ENCODE data around the gene CLCN7.
A peak's percentile ranks its signal among the peaks of the same experiment; 100 is the strongest.

Gene CLCN7

GRCh38 chr16:1494711-1495110, 19.9 kb upstream of the CLCN7 start:
- Histone ChIP-seq H3K4me3 (ENCODE audit: insufficient read depth, low read depth, low read length) (no peak overlapping the region), H3K4me1 (ENCODE audit: control insufficient read depth, insufficient read depth, low read length) (peaks cover 9% of the 10 kb centered on the region), H3K27ac (ENCODE audit: insufficient read depth, low read depth, low read length, poor library complexity, severe bottlenecking) (no peak overlapping the region), H3K36me3 (ENCODE audit: control insufficient read depth, insufficient read depth, low read length) (peaks cover 23% of the 10 kb centered on the region), H3K9me3 (ENCODE audit: control insufficient read depth, low read length) (no peaks in the 10 kb centered on the region), H3K27me3 (ENCODE audit: control insufficient read depth, insufficient read depth, low read length, poor library complexity, severe bottlenecking) (no peaks in the 10 kb centered on the region)
- 94 to 95% methylated on average over 13 of the region's 13 CpGs for WGBS, 2 experiments

GRCh38 chr16:1494129-1494640, 19.4 kb upstream of the CLCN7 start:
- Histone ChIP-seq H3K4me1 (ENCODE audit: control insufficient read depth, insufficient read depth, low read length) (peaks cover 9% of the 10 kb centered on the region), H3K9me3 (ENCODE audit: control insufficient read depth, low read length) (no peaks in the 10 kb centered on the region), H3K4me3 (ENCODE audit: insufficient read depth, low read depth, low read length) (peak overlapping the region; percentile 85), H3K27me3 (ENCODE audit: control insufficient read depth, insufficient read depth, low read length, poor library complexity, severe bottlenecking) (no peaks in the 10 kb centered on the region), H3K36me3 (ENCODE audit: control insufficient read depth, insufficient read depth, low read length) (peaks cover 23% of the 10 kb centered on the region), H3K27ac (ENCODE audit: insufficient read depth, low read depth, low read length, poor library complexity, severe bottlenecking) (no peak overlapping the region)
- WGBS, 2 experiments, result 60 to 61% methylated on average over 25 of the region's 25 CpGs

- H3K27ac ChIP-seq (ENCODE audit: insufficient read depth, low read depth, low read length, poor library complexity, severe bottlenecking), result no peak overlapping the region
Observed at GRCh38 chr16:1493746-1494094, 18.9 kb upstream of the CLCN7 start.

DNA sequence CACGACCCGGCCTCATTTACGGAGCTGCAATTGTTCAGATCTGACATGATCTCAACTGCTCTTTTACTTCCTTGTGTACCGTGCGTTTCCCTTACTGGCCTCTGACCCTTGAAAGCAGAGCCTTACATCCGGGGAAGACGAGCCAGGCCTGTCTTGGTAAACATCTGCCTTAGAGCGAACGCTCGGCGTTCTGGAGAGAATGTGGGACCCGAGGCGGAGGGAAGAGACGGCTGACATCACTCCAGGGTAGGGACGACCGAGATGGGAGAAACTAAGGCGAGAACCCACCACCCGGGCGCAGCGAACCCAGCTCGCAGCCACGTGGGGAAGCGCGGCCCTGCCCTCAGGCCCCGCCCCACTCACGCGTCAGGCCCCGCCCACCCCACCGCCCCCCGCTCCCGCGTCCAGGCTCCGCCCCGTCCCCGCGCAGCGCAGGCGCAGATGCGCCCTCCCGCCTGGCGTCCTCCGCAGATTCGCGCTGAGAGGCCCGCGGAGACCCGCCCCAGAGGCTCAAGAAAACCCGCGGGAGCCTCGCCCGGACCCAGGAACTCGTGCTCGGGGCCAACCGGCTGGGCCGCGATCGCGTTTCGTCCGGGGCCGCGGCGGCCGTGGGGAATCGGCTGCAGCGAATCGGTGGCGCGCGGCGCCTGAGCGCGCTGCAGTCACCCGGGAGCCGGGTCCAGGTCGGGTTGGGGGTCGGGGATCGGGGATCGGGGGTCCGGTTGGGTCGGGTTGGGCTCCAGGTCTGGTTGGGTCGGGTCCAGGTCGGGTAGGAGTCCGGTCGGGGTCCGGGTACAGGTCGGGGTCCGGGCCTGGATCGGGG, 18.3 kb upstream of the CLCN7 start, which contains the start of gene TELO2:
TELO2 (plus strand) TSS at position 438 of the 823 bp plus-strand sequence. CDS start 922 bp downstream, outside the sequence.
- 2% methylated on average over 89 of the region's 89 CpGs for WGBS, 2 experiments
- Histone ChIP-seq H3K27me3 (ENCODE audit: control insufficient read depth, insufficient read depth, low read length, poor library complexity, severe bottlenecking) (no peaks in the 10 kb centered on the region), H3K4me1 (ENCODE audit: control insufficient read depth, insufficient read depth, low read length) (peaks cover 9% of the 10 kb centered on the region), H3K4me3 (ENCODE audit: insufficient read depth, low read depth, low read length) (peak within 1 kb of the TSS; percentile 85), H3K36me3 (ENCODE audit: control insufficient read depth, insufficient read depth, low read length) (peaks cover 23% of the 10 kb centered on the region), H3K27ac (ENCODE audit: insufficient read depth, low read depth, low read length, poor library complexity, severe bottlenecking) (peak within 1 kb of the TSS; percentile 79), H3K9me3 (ENCODE audit: control insufficient read depth, low read length) (no peaks in the 10 kb centered on the region)

More at GRCh38 chr16:1493746-1494094, 18.9 kb upstream of the CLCN7 start:
- WGBS, 2 experiments, result 1 to 3% methylated on average over 30 of the region's 30 CpGs
- Histone ChIP-seq H3K36me3 (ENCODE audit: control insufficient read depth, insufficient read depth, low read length) (peaks cover 23% of the 10 kb centered on the region), H3K27me3 (ENCODE audit: control insufficient read depth, insufficient read depth, low read length, poor library complexity, severe bottlenecking) (no peaks in the 10 kb centered on the region), H3K4me3 (ENCODE audit: insufficient read depth, low read depth, low read length) (peak overlapping the region; percentile 85), H3K9me3 (ENCODE audit: control insufficient read depth, low read length) (no peaks in the 10 kb centered on the region), H3K4me1 (ENCODE audit: control insufficient read depth, insufficient read depth, low read length) (peaks cover 9% of the 10 kb centered on the region)

GRCh38 chr16:1492082-1492922, 17.5 kb upstream of the CLCN7 start:
- H3K27me3 ChIP-seq (ENCODE audit: control insufficient read depth, insufficient read depth, low read length, poor library complexity, severe bottlenecking), result no peaks in the 10 kb centered on the region
- H3K4me1 ChIP-seq (ENCODE audit: control insufficient read depth, insufficient read depth, low read length), result peaks cover 9% of the 10 kb centered on the region
- peak overlapping the region; percentile 85 for H3K4me3 ChIP-seq (ENCODE audit: insufficient read depth, low read depth, low read length)
- H3K36me3 ChIP-seq (ENCODE audit: control insufficient read depth, insufficient read depth, low read length), result peaks cover 21% of the 10 kb centered on the region
- 91 to 92% methylated on average over 23 of the region's 23 CpGs for WGBS, 2 experiments
- H3K9me3 ChIP-seq (ENCODE audit: control insufficient read depth, low read length), result no peaks in the 10 kb centered on the region
- no peak overlapping the region for H3K27ac ChIP-seq (ENCODE audit: insufficient read depth, low read depth, low read length, poor library complexity, severe bottlenecking)

DNA sequence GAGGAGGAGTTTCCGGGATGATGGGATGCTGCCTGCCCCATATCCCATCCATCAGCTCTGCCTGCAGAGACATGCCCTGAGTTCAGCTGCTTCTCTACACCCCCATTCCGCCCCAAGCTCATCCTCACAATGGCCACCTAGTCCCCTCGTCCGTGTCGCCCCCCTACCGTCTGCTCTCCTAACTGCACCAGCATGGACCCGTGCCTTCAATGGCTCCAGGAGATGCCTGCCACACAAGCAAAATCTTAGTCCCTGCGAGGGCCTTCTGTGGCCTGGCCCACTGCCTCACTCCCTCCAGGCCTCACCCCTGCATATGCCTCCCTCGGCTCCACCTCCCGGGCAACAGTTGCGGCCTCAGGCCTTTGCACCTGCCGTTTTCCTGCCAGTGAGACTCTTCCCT, 16.5 kb upstream of the CLCN7 start:
- Histone ChIP-seq H3K4me1 (ENCODE audit: control insufficient read depth, insufficient read depth, low read length) (peaks cover 9% of the 10 kb centered on the region), H3K27ac (ENCODE audit: insufficient read depth, low read depth, low read length, poor library complexity, severe bottlenecking) (no peak overlapping the region)
- WGBS, 2 experiments, result 88% methylated on average over 12 of the region's 12 CpGs

GRCh38 chr16:1489077-1489476, 14.2 kb upstream of the CLCN7 start:
- H3K27me3 ChIP-seq (ENCODE audit: control insufficient read depth, insufficient read depth, low read length, poor library complexity, severe bottlenecking), result no peaks in the 10 kb centered on the region
- H3K27ac ChIP-seq (ENCODE audit: insufficient read depth, low read depth, low read length, poor library complexity, severe bottlenecking), result no peak overlapping the region
- H3K36me3 ChIP-seq (ENCODE audit: control insufficient read depth, insufficient read depth, low read length), result no peaks in the 10 kb centered on the region
- no peaks in the 10 kb centered on the region for H3K9me3 ChIP-seq (ENCODE audit: control insufficient read depth, low read length)
- peaks cover 3% of the 10 kb centered on the region for H3K4me1 ChIP-seq (ENCODE audit: control insufficient read depth, insufficient read depth, low read length)
- WGBS, 2 experiments, result 89 to 95% methylated on average over 11 to 12 of the region's 12 CpGs
- H3K4me3 ChIP-seq (ENCODE audit: insufficient read depth, low read depth, low read length), result no peak overlapping the region

More for the DNA sequence above, 16.5 kb upstream of the CLCN7 start:
- no peaks in the 10 kb centered on the region for H3K9me3 ChIP-seq (ENCODE audit: control insufficient read depth, low read length)
- H3K4me3 ChIP-seq (ENCODE audit: insufficient read depth, low read depth, low read length), result no peak overlapping the region
- no peaks in the 10 kb centered on the region for H3K27me3 ChIP-seq (ENCODE audit: control insufficient read depth, insufficient read depth, low read length, poor library complexity, severe bottlenecking)
- peaks cover 12% of the 10 kb centered on the region for H3K36me3 ChIP-seq (ENCODE audit: control insufficient read depth, insufficient read depth, low read length)

- 92% methylated on average over 19 of the region's 19 CpGs for WGBS, 2 experiments
- H3K9me3 ChIP-seq (ENCODE audit: control insufficient read depth, low read length), result no peaks in the 10 kb centered on the region
- no peaks in the 10 kb centered on the region for H3K4me1 ChIP-seq (ENCODE audit: control insufficient read depth, insufficient read depth, low read length)
- no peak within 1 kb of the TSS for H3K27ac ChIP-seq (ENCODE audit: insufficient read depth, low read depth, low read length, poor library complexity, severe bottlenecking)
- H3K27me3 ChIP-seq (ENCODE audit: control insufficient read depth, insufficient read depth, low read length, poor library complexity, severe bottlenecking), result peaks cover 3% of the 10 kb centered on the region
- no peaks in the 10 kb centered on the region for H3K36me3 ChIP-seq (ENCODE audit: control insufficient read depth, insufficient read depth, low read length)
- no peak within 1 kb of the TSS for H3K4me3 ChIP-seq (ENCODE audit: insufficient read depth, low read depth, low read length)
Observed at GRCh38 chr16:1488619-1489018, 13.8 kb upstream of the CLCN7 start, which contains the start of gene PTX4. TSS of gene PTX4 (minus strand) at chr16:1488944. CDS start at chr16:1488909, 35 bp downstream.

- Histone ChIP-seq H3K27ac (ENCODE audit: insufficient read depth, low read depth, low read length, poor library complexity, severe bottlenecking) (no peak overlapping the region), H3K4me1 (ENCODE audit: control insufficient read depth, insufficient read depth, low read length) (no peaks in the 10 kb centered on the region), H3K4me3 (ENCODE audit: insufficient read depth, low read depth, low read length) (no peak overlapping the region), H3K27me3 (ENCODE audit: control insufficient read depth, insufficient read depth, low read length, poor library complexity, severe bottlenecking) (peaks cover 6% of the 10 kb centered on the region), H3K9me3 (ENCODE audit: control insufficient read depth, low read length) (no peaks in the 10 kb centered on the region), H3K36me3 (ENCODE audit: control insufficient read depth, insufficient read depth, low read length) (no peaks in the 10 kb centered on the region)
- 92 to 93% methylated on average over 24 of the region's 24 CpGs for WGBS, 2 experiments
Observed at GRCh38 chr16:1488054-1488601, 13.3 kb upstream of the CLCN7 start.
